HCT116 (cell line): Measurements from ENCODE around the gene CDK4. TPM values are rescaled to one million over a fixed set of nuclear protein-coding genes. Genes with fewer than 3 reads are reported as not detected.

ENCODE experiments used
- ATAC-seq: fragments of 200-7000 bp; cut with Tn5 transposase; 2 replicates; pipeline ENCODE4 v1.9.1; 2020; ENCODE audit warnings: mild to moderate bottlenecking, moderate library complexity
- BruUV-seq: library from RNA; stranded (reverse); fragments of 400-500 nt; replicated peaks from 2 replicates; lab custom pipeline; 2021; lab: Mats Ljungman, UMichigan
- CTCF ChIA-PET: fragments of 300-600 bp; sonication (Branson Sonifier 250); formaldehyde crosslinking; loops from one replicate; lab custom pipeline; 2021; ENCODE audit warnings: antibody characterized with exemption; lab: Charles Lee
- POLR2A ChIA-PET: fragments of 300-600, 350-600 bp; sonication (Branson Sonifier 250); formaldehyde crosslinking; loops from one replicate; lab custom pipeline; 2021; ENCODE audit warnings: antibody characterized with exemption; lab: Charles Lee
- RAD21 ChIA-PET, 2 experiments: fragments of 300-600 bp; sonication (Branson Sonifier 250); formaldehyde crosslinking; loops; one replicate each; lab custom pipeline; 2023; ENCODE audit warnings: low total read pairs in 2 of 2; ENCODE audit not compliant: uncharacterized antibody in 2 of 2, unreplicated experiment in 2 of 2, low non-redundant PET in 1 of 2; lab: Charles Lee
- DNase-seq: peaks from one replicate; pipeline ENCODE4 v3.0.0-alpha.2; 2010; ENCODE audit warnings: low read depth, low spot score
- H2AFZ ChIP-seq: fragments of 200-600 bp; shearing (Covaris generic), sonication (generic); 2 replicates; pipeline ENCODE4 v1.6.1; 2017; ENCODE audit warnings: low read depth, mixed run types, mixed read lengths, antibody characterized with exemption, low read length; ENCODE audit not compliant: poor library complexity, severe bottlenecking
- H3K27ac ChIP-seq: 2 replicates; pipeline ENCODE4 v1.5.1; 2012; ENCODE audit warnings: low read depth, low read length
- H3K27me3 ChIP-seq: fragments of 200-600 bp; sonication (generic); 2 replicates; pipeline ENCODE4 v1.6.1; 2016; ENCODE audit warnings: mixed run types, low read length, mixed read lengths; ENCODE audit not compliant: insufficient read depth
- H3K36me3 ChIP-seq, 2 experiments: fragments of 200-500 bp in 1 of 2; fragments of 200-600 bp in 1 of 2; sonication (Bioruptor generic) in 1 of 2; sonication (generic) in 1 of 2; 2 replicates each; pipeline versions ENCODE4 v1.5.1 to v1.6.1; 2014 to 2016; ENCODE audit warnings: low read length in 2 of 2, inconsistent platforms in 1 of 2, mixed read lengths in 1 of 2, mixed run types in 1 of 2; ENCODE audit not compliant: insufficient read depth in 2 of 2, control insufficient read depth in 1 of 2
- H3K4me1 ChIP-seq, 2 experiments: fragments of 200-600 bp in 1 of 2; sonication (generic) in 1 of 2; 2 replicates each; pipeline versions ENCODE4 v1.5.1 to v1.6.1; 2012 to 2017; ENCODE audit warnings: low read length in 2 of 2, inconsistent platforms in 1 of 2, mild to moderate bottlenecking in 1 of 2, mixed read lengths in 1 of 2, mixed run types in 1 of 2, moderate library complexity in 1 of 2; ENCODE audit not compliant: insufficient read depth in 2 of 2, control insufficient read depth in 1 of 2
- H3K4me2 ChIP-seq: fragments of 200-600 bp; sonication (generic); 2 replicates; pipeline ENCODE4 v1.6.1; 2017; ENCODE audit warnings: mixed run types, low read length, mixed read lengths
- H3K4me3 ChIP-seq, 2 experiments: fragments of 200-600 bp in 1 of 2; sonication (generic) in 1 of 2; replicated peaks in 1 of 2; 2 replicates each; pipeline ENCODE4 v1.5.1; 2011 to 2016; ENCODE audit warnings: low read length in 2 of 2, control low read depth in 1 of 2, low read depth in 1 of 2, mild to moderate bottlenecking in 1 of 2, mixed read lengths in 1 of 2, mixed run types in 1 of 2
- H3K79me2 ChIP-seq: fragments of 200-600 bp; sonication (generic); 2 replicates; pipeline ENCODE4 v1.6.1; 2017; ENCODE audit warnings: mild to moderate bottlenecking, mixed run types, low read length, moderate library complexity, mixed read lengths; ENCODE audit not compliant: insufficient read depth
- H3K9ac ChIP-seq: fragments of 200-600 bp; sonication (generic); 2 replicates; pipeline ENCODE4 v1.6.1; 2016; ENCODE audit warnings: low read length, mixed read lengths
- H3K9me2 ChIP-seq: fragments of 200-600 bp; sonication (generic), shearing (Covaris generic); 2 replicates; pipeline ENCODE4 v1.6.1; 2017; ENCODE audit warnings: mixed run types, mild to moderate bottlenecking, moderate library complexity; ENCODE audit not compliant: insufficient read depth
- H3K9me3 ChIP-seq, 2 experiments: fragments of 200-500 bp in 1 of 2; fragments of 200-600 bp in 1 of 2; sonication (Bioruptor generic) in 1 of 2; sonication (generic) in 1 of 2; 2 replicates each; pipeline ENCODE4 v1.6.1; 2014 to 2017; ENCODE audit warnings: low read length in 2 of 2, mixed read lengths in 2 of 2, inconsistent platforms in 1 of 2, low read depth in 1 of 2, mild to moderate bottlenecking in 1 of 2, mixed run types in 1 of 2, moderate library complexity in 1 of 2; ENCODE audit not compliant: control insufficient read depth in 1 of 2, insufficient read depth in 1 of 2
- H4K20me1 ChIP-seq: fragments of 200-600 bp; sonication (generic), shearing (Covaris generic); 2 replicates; pipeline ENCODE4 v1.6.1; 2017; ENCODE audit warnings: mixed run types, mild to moderate bottlenecking, moderate library complexity; ENCODE audit not compliant: insufficient read depth
- CEBPB ChIP-seq: IDR thresholded peaks from 2 replicates; pipeline ENCODE4 v1.6.1; 2012; ENCODE audit warnings: low read depth
- CTCF ChIP-seq, 3 experiments: fragments of 200-600 bp in 1 of 3; sonication (generic) in 1 of 3; IDR thresholded peaks in 2 of 3; conservative IDR thresholded peaks in 1 of 3; 2 replicates each; pipeline ENCODE4 v1.5.1; 2012 to 2017; ENCODE audit warnings: low read depth in 2 of 3, low read length in 2 of 3, antibody characterized with exemption in 1 of 3, borderline replicate concordance in 1 of 3, control low read depth in 1 of 3, mild to moderate bottlenecking in 1 of 3, mixed read lengths in 1 of 3, mixed run types in 1 of 3, moderate library complexity in 1 of 3; ENCODE audit not compliant: insufficient read depth in 1 of 3
- EZH2 ChIP-seq: fragments of 200-600 bp; sonication (generic); IDR thresholded peaks from 2 replicates; pipeline ENCODE4 v1.6.1; 2017; ENCODE audit warnings: antibody characterized with exemption, mixed run types
- JUND ChIP-seq: IDR thresholded peaks from 2 replicates; pipeline ENCODE4 v1.6.1; 2012
- MAX ChIP-seq: IDR thresholded peaks from 2 replicates; pipeline ENCODE4 v1.6.1; 2012
- POLR2A ChIP-seq: IDR thresholded peaks from 2 replicates; pipeline ENCODE4 v1.7.0; 2011; ENCODE audit warnings: borderline replicate concordance; ENCODE audit not compliant: insufficient read depth, insufficient read length; ENCODE audit errors: extremely low read depth
- POLR2AphosphoS5 ChIP-seq: IDR thresholded peaks from 2 replicates; pipeline ENCODE4 v1.6.1; 2011; ENCODE audit warnings: mild to moderate bottlenecking, low read depth, low read length, moderate library complexity
- SIN3A ChIP-seq: IDR thresholded peaks from 2 replicates; pipeline ENCODE4 v1.6.1; 2012; ENCODE audit warnings: low read depth
- YY1 ChIP-seq: IDR thresholded peaks from 2 replicates; pipeline ENCODE4 v1.6.1; 2011; ENCODE audit warnings: low read length, low read depth, moderate library complexity, mild to moderate bottlenecking; ENCODE audit not compliant: insufficient replicate concordance; ENCODE audit errors: extremely low read depth
- ZBTB33 ChIP-seq: IDR thresholded peaks from 2 replicates; pipeline ENCODE4 v1.6.1; 2011; ENCODE audit warnings: mild to moderate bottlenecking, low read length, moderate library complexity; ENCODE audit not compliant: insufficient replicate concordance; ENCODE audit errors: extremely low read depth
- intact Hi-C: fragments of 100-400 bp; cut with micrococcal nuclease; formaldehyde crosslinking; loops from 2 replicates; pipeline ENCODE4 v1.10.0; 2022
- total RNA-seq: library from RNA; stranded (reverse); gene quantifications from one replicate; pipeline ENCODE4 v1.2.1, GENCODE V29; 2021; ENCODE audit not compliant: unreplicated experiment

CDK4 gene
- total RNA-seq, 1 experiment from 2014 or later, result 206 TPM

GRCh38 chr12:57725851-57726150 lies 26.3 kb downstream of the CDK4 start:
- Histone ChIP-seq H3K9me3 (no peaks in the 10 kb centered on the region), H3K27me3 (no peaks in the 10 kb centered on the region), H3K9me2 (no peaks in the 10 kb centered on the region), H3K9ac (peak overlapping the region; percentile 89), H3K79me2 (no peaks in the 10 kb centered on the region), H3K36me3 (peaks cover 4 to 6% of the 10 kb centered on the region in 2 experiments; a peak in 2 of 4 replicates), H4K20me1 (no peaks in the 10 kb centered on the region), H2AFZ (no peak overlapping the region), H3K27ac (peak overlapping the region; percentile 92), H3K4me2 (peak overlapping the region; percentile 99), H3K4me1 (peaks cover 7 to 18% of the 10 kb centered on the region in 2 experiments; a peak in 3 of 4 replicates), H3K4me3 (peak overlapping the region; percentile 85 to 89)
- CTCF ChIA-PET, result interaction anchor here (0.6 to 3.1 kb wide), 12 partner anchors 16 to 270 kb away, joined by 3 to 15 read pairs (median 4); partner anchors contain the start of genes EEF1AKMT3, INHBE, METTL1 and OS9
- peak; percentile 32 for ATAC-seq
- RAD21 ChIA-PET, result no interaction called here
- DNase-seq, result no peak
- intact Hi-C loops, result loop anchor here (2.0 kb wide), 1 partner anchor 17 kb away; no protein-coding TSS in a partner anchor
- TF ChIP-seq CEBPB (no peak), YY1 (no peak), SIN3A (no peak)
- POLR2A ChIA-PET, result interaction anchor here (0.7 to 1.2 kb wide), 6 partner anchors 16 to 659 kb away, joined by 3 to 7 read pairs (median 4); partner anchors contain the start of genes OS9 and TSPAN31
- no TSS peak for BruUV-seq

GRCh38 chr12:57724936-57725740 lies 27.0 kb downstream of the CDK4 start:
- ATAC-seq, result no peak
- DNase-seq, result no peak
- Histone ChIP-seq H3K27ac (no peak overlapping the region), H3K79me2 (no peaks in the 10 kb centered on the region), H3K4me3 (no peak overlapping the region), H3K9me2 (no peaks in the 10 kb centered on the region), H2AFZ (no peak overlapping the region), H3K9me3 (no peaks in the 10 kb centered on the region), H3K27me3 (no peaks in the 10 kb centered on the region), H3K9ac (no peak overlapping the region), H4K20me1 (no peaks in the 10 kb centered on the region), H3K4me2 (no peak overlapping the region), H3K36me3 (peaks cover 4% of the 10 kb centered on the region in 2 experiments; a peak in 1 of 4 replicates), H3K4me1 (peaks cover 7 to 18% of the 10 kb centered on the region in 2 experiments; a peak in 3 of 4 replicates)
- ChIA-PET POLR2A (interaction anchor here (0.7 to 1.2 kb wide), 3 partner anchors 19 to 660 kb away, joined by 3 to 7 read pairs (median 3); partner anchors contain the start of gene TSPAN31), RAD21 (no interaction called here), CTCF (interaction anchor here (1.0 to 3.1 kb wide), 10 partner anchors 15 to 270 kb away, joined by 3 to 15 read pairs (median 5); partner anchors contain the start of genes EEF1AKMT3, INHBE, METTL1 and OS9)
- intact Hi-C loops, result no loop called here
- BruUV-seq, result TSS peak; percentile 26
- TF ChIP-seq EZH2 (no peak), POLR2AphosphoS5 (no peak), JUND (no peak), CTCF (IDR thresholded peaks at IDR 0.05 in 2 of 3, conservative IDR thresholded peaks at IDR 0.05 in 1 of 3; ENCODE audit: borderline replicate concordance in 1 of 3, insufficient read depth in 1 of 3, low read depth in 2 of 3, low read length in 2 of 3) (no peak), POLR2A (no peak), ZBTB33 (no peak), MAX (no peak)
